ENCODE results near the gene PHF21B.
"Not testable (repeated sequence)": the region's sequence is repeated elsewhere in the genome, so short reads cannot be mapped to it uniquely, and the experiment has no call there.

Gene PHF21B

GRCh38 chr22:45009606-45010531 is at the start of gene PHF21B:
Gene PHF21B (minus strand): TSS chr22:45010005. CDS start chr22:45009549, 456 bp downstream.
- H3K36me3 Mint-ChIP-seq, result peaks cover 3 to 5% of the 10 kb centered on the region in 2 donors
- H3K27ac Mint-ChIP-seq, result peak within 1 kb of the TSS; percentile 87
- no peak for DNase-seq
- H3K9me3 Mint-ChIP-seq, result no peaks in the 10 kb centered on the region
- H3K4me3 Mint-ChIP-seq, result peak within 1 kb of the TSS; percentile 86 to 96
- H3K27me3 Mint-ChIP-seq, result peaks cover 56 to 64% of the 10 kb centered on the region in 2 donors
- ATAC-seq (replicated peaks), result peak in 1 of 2 donors; percentile 7
- H3K4me1 Mint-ChIP-seq, result peaks cover 7 to 16% of the 10 kb centered on the region in 2 donors

DNA sequence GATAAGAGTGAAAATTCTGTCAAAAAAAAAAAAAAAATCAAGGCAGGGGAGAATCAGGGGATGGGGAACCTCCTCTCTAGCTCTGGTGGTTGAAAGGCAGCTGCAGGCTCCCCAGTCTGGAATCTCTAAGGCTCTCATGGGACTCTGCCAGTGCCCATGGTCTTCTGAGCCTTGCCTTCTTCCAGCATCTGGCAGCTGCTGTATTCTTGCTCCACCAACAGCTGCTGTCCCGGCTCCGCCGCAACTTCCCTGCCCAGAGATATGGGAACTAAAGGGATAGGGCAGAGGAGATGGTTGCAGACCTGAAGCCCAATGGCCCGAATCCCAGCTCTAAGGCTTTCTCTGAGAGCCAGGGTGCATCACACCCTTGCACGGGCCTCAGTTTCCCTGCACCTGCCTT is 49.5 kb upstream of the PHF21B start:
- H3K27me3 Mint-ChIP-seq, result peaks cover 13 to 18% of the 10 kb centered on the region in 2 donors
- ATAC-seq (replicated peaks), result no peak
- peaks cover 0 to 4% of the 10 kb centered on the region in 2 donors for H3K4me1 Mint-ChIP-seq
- no peak for DNase-seq
- H3K36me3 Mint-ChIP-seq, result no peaks in the 10 kb centered on the region
- H3K9me3 Mint-ChIP-seq, result no peaks in the 10 kb centered on the region
- H3K4me3 Mint-ChIP-seq, result no peak overlapping the region
- no peak overlapping the region for H3K27ac Mint-ChIP-seq

- H3K36me3 Mint-ChIP-seq, result no peaks in the 10 kb centered on the region
- H3K4me1 Mint-ChIP-seq, result no peaks in the 10 kb centered on the region
- H3K27ac Mint-ChIP-seq, result no peak overlapping the region
- DNase-seq (no peak), ATAC-seq (replicated peaks) (no peak)
- H3K4me3 Mint-ChIP-seq, result no peak overlapping the region
- no peaks in the 10 kb centered on the region for H3K9me3 Mint-ChIP-seq
- H3K27me3 Mint-ChIP-seq, result peaks cover 13 to 21% of the 10 kb centered on the region in 2 donors
These were observed 48.8 kb upstream of the PHF21B start for GRCh38 chr22:45058622-45058912.

GRCh38 chr22:45055936-45056335 is 46.1 kb upstream of the PHF21B start:
- DNase-seq (no peak), ATAC-seq (replicated peaks) (no peak)
- no peaks in the 10 kb centered on the region for H3K9me3 Mint-ChIP-seq
- no peak overlapping the region for H3K27ac Mint-ChIP-seq
- H3K4me1 Mint-ChIP-seq, result no peaks in the 10 kb centered on the region
- peaks cover 23 to 37% of the 10 kb centered on the region in 2 donors for H3K27me3 Mint-ChIP-seq
- H3K4me3 Mint-ChIP-seq, result no peak overlapping the region
- H3K36me3 Mint-ChIP-seq, result no peaks in the 10 kb centered on the region

GRCh38 chr22:45053571-45053970 is 43.8 kb upstream of the PHF21B start:
- peaks cover 31 to 46% of the 10 kb centered on the region in 2 donors for H3K27me3 Mint-ChIP-seq
- H3K9me3 Mint-ChIP-seq, result no peaks in the 10 kb centered on the region
- no peak overlapping the region for H3K4me3 Mint-ChIP-seq
- H3K27ac Mint-ChIP-seq, result no peak overlapping the region
- peaks cover 0 to 2% of the 10 kb centered on the region in 2 donors for H3K4me1 Mint-ChIP-seq
- no peaks in the 10 kb centered on the region for H3K36me3 Mint-ChIP-seq
- ATAC-seq (replicated peaks) (no peak), DNase-seq (no peak)

- no peaks in the 10 kb centered on the region for H3K9me3 Mint-ChIP-seq
- ATAC-seq (replicated peaks) (no peak), DNase-seq (no peak)
- H3K36me3 Mint-ChIP-seq, result no peaks in the 10 kb centered on the region
- peaks cover 0 to 2% of the 10 kb centered on the region in 2 donors for H3K4me1 Mint-ChIP-seq
- no peak overlapping the region for H3K27ac Mint-ChIP-seq
- peaks cover 31 to 48% of the 10 kb centered on the region in 2 donors for H3K27me3 Mint-ChIP-seq
- H3K4me3 Mint-ChIP-seq, result no peak overlapping the region
These were observed 43.3 kb upstream of the PHF21B start for GRCh38 chr22:45053094-45053493.

DNA sequence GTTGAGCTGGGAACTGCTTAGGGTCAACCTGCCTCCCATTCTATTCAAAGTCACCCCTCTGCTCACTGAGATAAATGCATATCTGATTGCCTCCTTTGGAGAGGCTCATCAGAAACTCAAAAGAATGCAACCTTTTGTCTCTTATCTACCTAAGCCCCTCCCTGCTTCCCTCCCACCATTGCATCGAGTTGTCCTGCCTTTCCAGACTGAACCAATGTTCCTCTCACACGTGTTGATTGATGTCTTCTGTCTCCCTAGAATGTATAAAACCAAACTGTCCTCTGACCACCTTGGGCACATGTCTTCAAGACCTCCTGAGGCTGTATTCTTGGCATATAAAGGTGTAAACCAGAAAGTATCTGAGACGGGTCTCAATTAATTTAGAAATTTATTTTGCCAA is 42.9 kb upstream of the PHF21B start:
- H3K36me3 Mint-ChIP-seq; ATAC-seq (replicated peaks); DNase-seq; H3K4me3 Mint-ChIP-seq; H3K9me3 Mint-ChIP-seq; H3K4me1 Mint-ChIP-seq; H3K27ac Mint-ChIP-seq: not testable (repeated sequence)
- peaks cover 31 to 48% of the 10 kb centered on the region in 2 donors for H3K27me3 Mint-ChIP-seq

GRCh38 chr22:45051946-45052345 is 42.1 kb upstream of the PHF21B start:
- ATAC-seq (replicated peaks), result no peak
- DNase-seq, result no peak
- Mint-ChIP-seq H3K27me3 (peaks cover 38 to 56% of the 10 kb centered on the region in 2 donors), H3K4me3 (no peak overlapping the region), H3K9me3 (peaks cover 0 to 5% of the 10 kb centered on the region in 2 donors), H3K27ac (no peak overlapping the region), H3K36me3 (peaks cover 3 to 5% of the 10 kb centered on the region in 2 donors), H3K4me1 (peaks cover 0 to 2% of the 10 kb centered on the region in 2 donors)

DNA sequence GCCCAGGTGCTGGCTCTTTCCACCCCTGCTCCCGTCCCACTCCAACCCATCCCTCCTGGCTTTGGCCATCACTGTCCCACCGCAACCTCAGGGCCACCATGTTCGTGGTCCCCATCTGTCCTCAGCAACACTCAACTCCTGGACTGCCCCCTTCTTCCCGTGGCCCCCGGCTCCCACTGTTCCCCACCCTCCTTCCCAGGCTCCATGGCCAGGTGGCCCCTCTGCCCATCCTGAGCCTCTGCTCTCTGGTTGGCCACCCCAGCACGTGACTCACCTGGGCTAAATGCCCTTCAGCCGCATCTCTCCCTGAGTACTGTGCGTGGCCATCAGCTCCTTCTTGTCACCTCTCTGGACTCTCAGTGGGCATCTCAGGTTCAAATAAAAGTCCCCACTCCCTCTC is 41.6 kb upstream of the PHF21B start:
- Mint-ChIP-seq H3K4me1 (peaks cover 0 to 2% of the 10 kb centered on the region in 2 donors), H3K27me3 (peaks cover 36 to 58% of the 10 kb centered on the region in 2 donors), H3K9me3 (peaks cover 0 to 7% of the 10 kb centered on the region in 2 donors), H3K36me3 (peaks cover 3 to 5% of the 10 kb centered on the region in 2 donors), H3K27ac (no peak overlapping the region), H3K4me3 (no peak overlapping the region)
- no peak for DNase-seq
- no peak for ATAC-seq (replicated peaks)

GRCh38 chr22:45047260-45047659 is 37.5 kb upstream of the PHF21B start:
- ATAC-seq (replicated peaks) (no peak), DNase-seq (no peak)
- H3K27ac Mint-ChIP-seq, result no peak overlapping the region
- H3K27me3 Mint-ChIP-seq, result peaks cover 45 to 46% of the 10 kb centered on the region in 2 donors
- H3K9me3 Mint-ChIP-seq, result peaks cover 0 to 7% of the 10 kb centered on the region in 2 donors
- no peak overlapping the region for H3K4me3 Mint-ChIP-seq
- peaks cover 0 to 2% of the 10 kb centered on the region in 2 donors for H3K4me1 Mint-ChIP-seq
- H3K36me3 Mint-ChIP-seq, result peaks cover 3 to 5% of the 10 kb centered on the region in 2 donors

DNA sequence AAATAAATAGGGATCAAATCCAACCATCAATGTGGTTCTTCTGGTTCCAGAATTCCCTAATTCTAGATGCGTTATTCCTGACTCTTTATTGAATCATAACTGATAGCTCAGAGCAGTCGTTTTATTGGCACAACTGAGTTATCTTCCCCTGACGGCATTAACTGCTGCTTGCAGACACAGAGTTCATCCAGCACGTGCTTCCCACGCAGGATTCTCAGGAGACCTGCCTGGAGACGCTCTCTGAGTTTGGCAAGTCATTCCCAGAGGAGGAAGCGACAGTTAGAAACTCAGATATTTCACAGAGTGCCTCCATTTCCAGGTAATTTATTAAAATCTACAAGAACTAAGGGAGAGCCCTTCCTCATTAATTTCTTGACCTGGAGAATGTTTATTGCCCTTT is 35.4 kb upstream of the PHF21B start:
- peaks cover 0 to 7% of the 10 kb centered on the region in 2 donors for H3K9me3 Mint-ChIP-seq
- DNase-seq (no peak), ATAC-seq (replicated peaks) (no peak)
- no peak overlapping the region for H3K27ac Mint-ChIP-seq
- no peak overlapping the region for H3K4me3 Mint-ChIP-seq
- H3K27me3 Mint-ChIP-seq, result peaks cover 37 to 39% of the 10 kb centered on the region in 2 donors
- peaks cover 3 to 5% of the 10 kb centered on the region in 2 donors for H3K36me3 Mint-ChIP-seq
- H3K4me1 Mint-ChIP-seq, result peaks cover 0 to 2% of the 10 kb centered on the region in 2 donors

DNA sequence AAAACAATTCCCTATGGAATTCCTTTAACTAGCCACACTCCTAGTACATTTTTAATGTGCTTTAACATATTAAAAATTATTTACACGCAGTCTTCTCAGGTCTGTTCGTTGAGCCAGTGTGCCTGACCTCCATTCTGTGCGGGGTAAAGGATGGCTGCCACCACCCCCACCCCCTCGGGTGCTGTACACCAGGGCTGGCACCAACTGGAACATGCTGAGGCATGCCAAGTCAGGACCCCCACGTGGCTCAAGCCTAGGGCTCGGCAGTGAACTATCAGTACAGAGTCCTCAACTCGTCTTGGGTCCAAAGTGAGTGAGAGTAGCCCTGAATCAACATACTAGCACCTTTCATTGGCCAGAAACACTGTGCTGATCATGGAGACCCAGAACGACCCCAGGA is 32.5 kb upstream of the PHF21B start:
- Mint-ChIP-seq H3K4me1 (no peaks in the 10 kb centered on the region), H3K9me3 (peaks cover 0 to 5% of the 10 kb centered on the region in 2 donors), H3K36me3 (peaks cover 2 to 3% of the 10 kb centered on the region in 2 donors), H3K27me3 (peaks cover 32 to 36% of the 10 kb centered on the region in 2 donors), H3K4me3 (no peak overlapping the region), H3K27ac (no peak overlapping the region)
- ATAC-seq (replicated peaks), result no peak
- no peak for DNase-seq

GRCh38 chr22:45039133-45039532 is 29.3 kb upstream of the PHF21B start:
- H3K27me3 Mint-ChIP-seq, result peaks cover 35 to 42% of the 10 kb centered on the region in 2 donors
- ATAC-seq (replicated peaks), result no peak
- DNase-seq, result no peak

DNA sequence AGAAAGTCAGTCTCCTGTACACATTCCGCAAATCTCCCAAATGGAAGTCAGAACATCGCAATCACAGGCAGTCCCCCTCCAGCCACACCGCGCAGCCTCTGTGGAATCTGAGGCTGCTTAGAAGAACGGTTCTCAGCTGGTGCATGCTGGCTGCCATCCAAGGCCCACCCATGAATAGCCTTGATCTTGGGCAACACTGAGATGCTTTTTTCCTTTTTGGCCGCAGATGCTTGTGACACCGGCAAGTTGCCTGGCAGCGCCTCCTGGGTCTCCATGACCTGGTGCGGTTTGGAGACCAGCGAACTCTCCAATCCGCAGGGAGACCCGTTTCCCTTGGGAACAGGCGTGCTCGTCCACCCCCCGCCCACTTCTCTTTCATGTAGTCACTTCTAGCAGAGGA is 26.3 kb upstream of the PHF21B start:
- H3K9me3 Mint-ChIP-seq, result no peaks in the 10 kb centered on the region

More at GRCh38 chr22:45039133-45039532, 29.3 kb upstream of the PHF21B start:
- no peak overlapping the region for H3K4me3 Mint-ChIP-seq
- no peaks in the 10 kb centered on the region for H3K4me1 Mint-ChIP-seq
- H3K9me3 Mint-ChIP-seq, result no peaks in the 10 kb centered on the region
- no peaks in the 10 kb centered on the region for H3K36me3 Mint-ChIP-seq
- no peak overlapping the region for H3K27ac Mint-ChIP-seq

GRCh38 chr22:45034821-45035220 is 25.0 kb upstream of the PHF21B start:
- Mint-ChIP-seq H3K27ac (no peak overlapping the region), H3K27me3 (peaks cover 15 to 30% of the 10 kb centered on the region in 2 donors), H3K4me1 (no peaks in the 10 kb centered on the region), H3K4me3 (no peak overlapping the region), H3K9me3 (no peaks in the 10 kb centered on the region), H3K36me3 (no peaks in the 10 kb centered on the region)
- no peak for ATAC-seq (replicated peaks)
- DNase-seq, result no peak

More for the DNA sequence above, 26.3 kb upstream of the PHF21B start:
- Mint-ChIP-seq H3K27me3 (peaks cover 22 to 33% of the 10 kb centered on the region in 2 donors), H3K4me3 (no peak overlapping the region), H3K36me3 (no peaks in the 10 kb centered on the region), H3K4me1 (no peaks in the 10 kb centered on the region), H3K27ac (no peak overlapping the region)
- DNase-seq (no peak), ATAC-seq (replicated peaks) (no peak)
